ENCODE data around the gene KLHDC4.
A peak's percentile ranks its signal among the peaks of the same experiment; 100 is the strongest.
"Not testable (repeated sequence)": the region's sequence is repeated elsewhere in the genome, so short reads cannot be mapped to it uniquely, and the experiment has no call there.

Gene KLHDC4

DNA sequence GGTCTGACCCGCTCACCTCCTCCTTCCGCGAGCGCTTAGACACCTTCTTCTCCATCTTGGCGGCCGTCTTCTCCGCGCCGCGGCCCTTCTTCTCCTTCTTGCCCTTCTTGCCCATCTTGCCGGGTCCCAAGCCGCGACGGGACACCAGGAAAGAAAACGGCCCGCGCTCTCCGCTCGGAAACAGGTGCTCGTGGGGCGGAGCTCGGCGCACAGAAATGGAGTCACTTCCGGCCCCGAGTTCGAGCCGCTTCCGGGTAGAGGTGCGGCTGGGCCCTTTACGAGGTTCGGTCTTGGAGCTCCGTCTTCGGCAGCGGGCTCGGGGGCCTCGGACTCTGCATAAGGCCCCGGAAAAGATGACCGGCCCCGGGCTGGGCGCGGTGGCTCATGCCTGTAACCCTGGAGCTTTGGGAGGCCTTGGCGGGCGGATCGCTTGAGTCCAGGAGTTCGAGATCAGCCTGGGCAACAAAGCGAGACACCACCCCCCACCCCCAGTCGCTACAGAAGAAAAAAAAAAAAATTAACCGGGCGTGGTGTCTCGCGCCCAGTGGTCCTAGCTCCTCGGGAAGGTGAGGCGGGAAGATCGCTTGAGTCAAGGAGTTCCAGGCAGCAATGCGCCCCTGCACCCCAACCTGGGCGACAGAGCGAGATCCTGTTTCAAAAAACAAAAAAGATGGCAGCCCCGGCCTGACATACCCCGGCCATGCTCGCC, at the start of gene KLHDC4:
KLHDC4 (minus strand) TSS at position 211 of the 709 bp plus-strand sequence; CDS start at position 115, 96 bp downstream.
- peak in 1 of 2 experiments; percentile 36 for DNase-seq

DNA sequence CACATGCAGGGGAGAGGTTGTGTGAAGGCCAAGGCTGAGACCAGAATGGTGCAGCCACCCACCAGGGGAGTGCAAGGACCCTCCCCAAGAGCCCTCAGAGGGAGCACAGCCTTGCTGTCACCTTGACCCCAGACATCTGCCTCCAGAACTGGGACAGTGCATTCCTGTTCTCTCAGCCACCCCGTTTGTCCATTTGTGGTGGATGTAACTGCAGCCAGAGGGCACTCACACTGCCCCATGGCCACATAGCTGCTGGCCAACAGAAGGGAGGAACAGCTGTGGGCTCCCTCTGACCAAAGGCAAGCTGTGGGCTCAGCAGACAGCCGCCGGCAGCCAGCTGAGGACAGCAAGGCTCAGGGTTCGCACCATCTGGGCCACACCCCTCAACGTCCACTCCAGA, 49.8 kb upstream of the KLHDC4 start:
- no peak for DNase-seq

DNA sequence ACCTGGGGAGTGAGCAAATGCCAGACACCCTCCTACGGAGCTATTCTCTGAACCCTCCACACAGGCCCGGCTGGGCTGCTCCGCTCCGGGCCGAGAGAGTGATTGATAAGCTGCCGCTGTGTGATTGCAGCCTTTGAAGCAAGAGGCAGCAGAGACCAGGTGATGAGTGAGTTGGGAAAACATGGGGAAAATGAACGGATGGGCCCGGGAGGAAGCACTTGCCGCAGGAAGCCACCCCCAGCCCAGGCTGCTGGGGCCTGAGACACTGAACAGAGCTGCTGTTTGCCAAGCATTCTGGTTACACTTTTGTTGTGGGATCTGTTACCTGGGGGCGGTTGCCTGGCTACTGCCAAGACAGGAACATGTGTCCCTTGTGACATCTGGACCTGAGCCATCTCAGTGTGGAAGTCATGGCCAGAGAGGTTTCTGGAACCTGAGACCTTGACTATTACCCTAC, 46.4 kb upstream of the KLHDC4 start:
- no peak for DNase-seq

DNA sequence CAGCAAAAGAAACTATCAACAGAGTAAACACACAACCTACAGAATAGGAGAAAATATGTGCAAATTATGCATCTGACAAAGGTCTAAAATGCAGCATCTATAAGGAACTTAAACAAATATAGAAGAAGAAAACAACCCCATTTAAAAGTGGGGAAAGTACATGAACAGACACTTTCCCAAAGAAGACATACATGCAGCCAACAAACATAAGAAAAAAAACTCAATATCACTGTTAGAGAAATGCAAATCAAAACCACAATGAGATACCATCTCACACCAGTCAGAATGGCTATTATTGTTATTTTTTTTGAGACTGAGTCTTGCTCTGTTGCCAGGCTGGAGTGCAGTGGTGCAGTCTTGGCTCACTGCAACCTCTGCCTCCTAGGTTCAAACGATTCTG, 45.7 kb upstream of the KLHDC4 start:
- DNase-seq = not testable (repeated sequence)

DNA sequence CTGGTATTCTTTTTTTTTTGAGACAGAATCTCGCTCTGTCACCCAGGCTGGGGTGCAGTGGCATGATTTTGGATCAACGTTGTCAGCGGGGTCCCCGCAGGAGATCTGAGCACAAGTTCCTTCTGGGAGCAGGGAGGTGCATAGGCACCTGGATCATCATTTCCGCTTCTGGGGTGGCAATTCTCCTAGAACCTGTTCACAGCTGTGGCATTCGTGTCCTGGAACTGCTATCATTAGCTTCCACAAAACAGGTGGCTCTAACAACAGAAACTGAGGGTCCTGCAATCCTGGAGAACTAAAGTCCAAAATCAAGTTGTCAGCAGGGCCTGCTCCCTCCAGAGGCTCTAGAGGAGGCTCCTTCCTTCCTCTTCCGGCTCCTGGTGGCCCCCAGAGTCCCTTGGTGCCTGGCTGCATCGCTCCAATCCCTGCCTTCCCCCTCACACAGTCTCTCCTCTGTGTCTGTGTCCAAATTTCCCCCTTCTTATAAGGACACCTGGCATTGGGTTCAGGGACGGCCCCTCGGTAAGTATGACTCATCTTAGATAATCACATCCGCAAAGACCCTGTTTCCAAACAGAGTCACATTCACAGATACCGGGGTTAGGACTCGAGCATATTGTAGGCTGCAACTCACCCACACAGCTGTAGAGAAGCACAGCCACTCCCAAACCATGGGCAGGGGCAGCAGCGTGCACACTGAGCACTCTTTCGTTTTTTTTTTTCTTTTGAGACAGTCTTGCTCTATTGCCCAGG, 43.5 kb upstream of the KLHDC4 start:
- no peak for DNase-seq

DNA sequence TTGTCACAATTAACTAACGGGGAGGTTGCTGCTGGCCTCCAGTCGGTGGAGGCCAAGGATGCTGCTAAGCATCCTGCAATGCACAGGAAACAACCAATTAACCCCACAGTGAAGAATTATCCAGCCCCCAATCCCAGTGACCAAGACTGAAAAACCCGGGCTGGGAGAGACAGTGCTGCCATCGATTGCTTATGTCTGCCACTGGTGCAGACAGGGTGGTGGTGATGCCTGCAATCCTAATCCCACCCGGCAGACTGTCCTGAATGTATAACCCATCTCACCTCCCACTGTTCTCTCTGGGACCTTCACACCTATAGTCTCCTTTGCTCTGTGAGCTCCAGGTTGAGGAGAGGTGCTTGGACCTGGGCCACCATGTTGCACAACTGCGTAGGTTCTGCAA, 42.3 kb upstream of the KLHDC4 start:
- DNase-seq = no peak

DNA sequence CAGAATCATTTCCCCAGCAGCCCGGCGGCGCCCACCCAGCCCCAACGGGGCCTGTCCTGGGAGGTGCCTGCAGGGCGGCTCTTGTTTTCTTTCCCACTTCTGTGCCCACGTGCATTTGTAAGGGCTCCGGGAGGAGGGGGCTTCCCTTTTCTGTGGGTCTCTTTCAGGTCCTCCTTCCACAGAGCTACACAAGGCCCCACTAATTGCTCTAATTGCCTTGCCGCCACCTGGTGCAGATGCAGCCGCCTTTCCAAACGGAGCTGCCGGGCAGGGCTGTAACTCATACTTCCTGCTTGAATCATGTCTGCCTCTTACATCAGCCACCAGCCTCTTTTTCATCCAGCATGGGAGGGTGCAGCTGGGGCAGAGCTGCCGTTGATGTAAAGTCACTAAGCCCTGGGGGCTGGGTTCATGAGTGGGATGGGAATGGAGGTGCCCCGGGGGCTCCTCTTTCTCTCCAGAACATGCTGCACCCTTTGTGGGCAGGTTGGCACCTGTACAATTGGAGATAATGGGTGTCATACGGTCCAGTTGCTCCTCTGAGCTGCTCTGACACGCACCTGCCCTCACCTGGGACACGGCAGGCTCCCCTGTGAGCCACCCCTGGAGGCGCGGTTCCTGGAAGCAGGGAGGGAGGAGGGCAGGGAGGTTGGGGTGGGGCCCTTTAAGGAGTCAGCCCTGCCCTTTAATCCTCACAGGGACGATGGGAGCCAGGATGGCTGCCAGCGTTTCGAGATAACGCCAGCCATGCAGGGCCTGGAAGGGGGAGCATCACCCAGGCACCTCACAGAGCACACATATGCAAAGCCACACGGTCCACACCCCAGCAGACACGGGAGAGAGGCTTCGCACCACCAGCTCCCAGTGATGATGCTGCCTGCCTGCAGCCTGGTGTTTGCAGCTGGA, 41.1 kb upstream of the KLHDC4 start:
- no peak for DNase-seq

DNA sequence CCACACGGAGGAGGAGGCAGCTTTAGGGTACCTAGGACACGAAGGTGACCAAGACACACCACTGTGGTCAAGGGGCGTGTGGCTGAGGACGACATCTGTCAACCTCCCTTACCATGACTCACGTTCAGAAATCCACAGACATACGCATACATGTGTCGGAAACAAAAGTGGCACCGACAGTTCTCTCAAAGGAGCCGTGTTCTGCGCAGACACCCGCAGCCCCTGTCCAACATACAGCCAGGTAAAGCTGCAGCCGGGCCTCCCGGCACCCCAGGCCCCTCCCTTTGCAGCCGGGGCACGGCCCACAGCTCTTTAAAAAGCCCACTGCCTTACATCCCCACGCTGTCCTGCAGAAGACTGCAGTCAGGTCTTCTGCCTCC, 40.5 kb upstream of the KLHDC4 start:
- no peak for DNase-seq

DNA sequence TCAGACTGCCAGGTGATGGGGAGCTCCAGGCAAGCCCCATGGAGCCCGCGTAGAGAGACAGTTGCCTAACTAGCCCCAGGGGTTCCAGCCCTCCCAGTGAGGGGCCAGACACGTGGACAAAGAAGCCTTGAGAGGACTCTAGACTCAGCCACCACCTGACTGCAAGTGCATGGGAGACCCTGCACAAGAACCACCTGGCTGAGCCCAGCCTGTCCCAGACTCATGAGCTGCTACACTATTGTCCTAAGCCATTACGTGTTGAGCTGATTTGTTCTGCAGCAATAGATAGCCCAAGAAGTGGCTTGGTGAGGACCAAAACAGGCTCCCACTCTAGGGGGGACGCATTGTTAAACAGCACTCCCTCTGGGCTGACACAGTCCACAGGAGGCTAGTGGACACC, 37.6 kb upstream of the KLHDC4 start:
- no peak for DNase-seq

DNA sequence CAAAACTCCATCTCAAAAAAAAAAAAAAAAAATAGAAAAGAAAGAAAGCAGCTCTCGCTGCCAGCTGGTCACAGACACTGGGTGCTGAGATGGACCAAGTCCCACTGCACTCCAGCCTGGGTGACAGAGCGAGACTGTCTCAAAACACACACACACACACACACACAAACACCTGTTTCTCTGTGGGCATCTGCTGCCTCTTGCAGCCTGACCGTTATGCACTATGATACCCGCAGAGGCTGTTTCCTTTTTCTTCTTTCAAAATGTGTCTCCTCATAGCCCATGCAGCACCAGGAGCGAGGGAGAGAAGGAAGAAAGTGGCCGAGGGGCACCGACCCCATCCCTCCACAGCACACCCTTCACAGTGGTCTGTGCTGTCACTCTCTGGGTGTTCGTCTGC, 36.9 kb upstream of the KLHDC4 start:
- no peak for DNase-seq

DNA sequence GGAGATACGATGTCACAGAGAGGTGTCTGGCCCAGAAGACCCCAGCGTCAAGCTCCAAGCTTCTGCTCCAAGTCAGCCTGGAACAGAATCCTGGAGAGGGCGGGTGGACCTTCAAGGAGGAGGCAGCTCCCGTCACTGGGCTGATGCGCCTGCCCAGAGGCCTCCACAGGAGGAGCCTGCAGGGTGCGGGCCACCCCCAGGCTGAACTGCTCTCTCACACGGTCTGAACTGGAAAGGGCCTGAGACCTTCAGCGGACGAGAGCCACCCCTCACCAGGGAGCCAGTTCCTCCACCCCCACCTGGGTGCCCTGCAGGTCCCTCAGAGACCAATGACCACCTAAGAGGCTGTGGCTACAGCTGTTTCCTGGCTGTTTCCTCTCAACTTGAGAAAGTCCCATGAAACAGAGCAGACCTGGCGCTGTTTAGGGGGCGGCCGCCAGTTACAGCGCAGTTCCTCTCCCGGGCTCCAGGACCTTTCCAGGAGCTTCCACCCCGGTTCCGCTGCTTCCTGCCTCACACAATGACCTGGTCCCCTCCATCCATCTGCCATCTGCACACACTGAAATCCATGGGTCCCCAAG, 36.0 kb upstream of the KLHDC4 start:
- DNase-seq = no peak

DNA sequence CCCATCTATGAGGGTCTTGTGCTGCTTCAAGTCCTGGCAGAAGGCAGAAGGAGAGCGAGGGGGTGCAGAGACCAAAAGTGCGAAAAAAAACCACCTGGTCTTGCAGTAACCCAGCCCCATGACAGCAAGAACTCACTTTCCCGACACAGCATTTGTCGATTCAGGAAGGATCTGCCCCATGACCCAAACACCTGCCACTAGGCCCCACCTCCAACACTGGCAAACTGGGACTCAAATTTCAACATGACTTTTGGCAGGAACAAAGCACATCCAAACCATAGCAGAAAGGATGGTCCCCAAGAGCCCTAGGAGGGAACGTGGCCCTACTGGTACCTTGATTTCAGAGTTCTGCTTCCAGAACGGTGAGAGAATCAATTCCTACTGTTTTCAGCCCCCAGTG, 34.7 kb upstream of the KLHDC4 start:
- no peak for DNase-seq

DNA sequence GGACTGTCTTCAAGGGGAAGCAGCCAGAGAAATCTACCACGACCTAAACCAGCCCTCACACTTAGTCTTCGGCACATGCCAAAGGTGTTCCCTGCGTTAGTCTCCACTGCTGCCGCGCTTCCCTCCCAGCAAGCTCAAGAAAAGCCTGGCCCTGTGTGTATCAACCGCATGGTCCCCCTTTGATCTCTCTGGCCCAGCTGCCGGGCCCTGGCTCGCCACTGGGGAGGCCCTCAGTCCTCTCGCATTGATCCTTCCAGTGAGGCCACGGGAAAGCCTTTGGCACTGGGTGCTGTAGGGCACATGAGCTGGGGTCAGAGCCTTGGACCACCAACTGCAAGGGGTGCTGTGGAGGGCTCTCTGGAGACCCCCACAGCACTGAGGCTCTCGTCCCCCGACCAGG, 29.6 kb upstream of the KLHDC4 start:
- no peak for DNase-seq

DNA sequence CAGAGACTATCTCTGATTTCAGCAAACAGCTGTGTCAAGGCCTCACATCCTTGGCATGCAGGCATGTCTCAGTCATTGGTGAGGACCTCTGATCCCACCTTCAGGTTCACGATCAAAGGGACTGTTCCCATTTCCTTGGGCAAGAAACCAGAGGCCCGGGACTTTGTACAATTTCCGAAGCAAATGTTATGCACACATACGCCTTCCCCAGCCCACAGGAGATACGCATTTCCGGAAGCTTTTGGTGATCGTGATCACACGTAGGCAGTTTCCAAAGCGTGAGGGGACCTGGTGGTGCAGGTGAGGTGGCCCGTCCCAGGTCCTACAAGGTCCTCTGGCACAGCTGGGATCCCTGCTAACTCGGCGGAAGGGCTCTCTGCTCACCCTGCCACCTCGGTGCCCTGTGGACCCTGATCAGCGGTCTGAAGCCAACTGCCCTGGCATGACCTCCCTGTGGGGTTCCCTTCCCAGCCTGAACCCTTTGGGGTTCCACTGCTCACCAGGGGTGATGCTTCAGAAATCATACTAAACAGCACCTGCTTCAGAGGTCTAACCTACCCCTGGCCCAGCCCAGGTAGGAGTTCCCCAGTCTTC, 28.8 kb upstream of the KLHDC4 start:
- DNase-seq = no peak

DNA sequence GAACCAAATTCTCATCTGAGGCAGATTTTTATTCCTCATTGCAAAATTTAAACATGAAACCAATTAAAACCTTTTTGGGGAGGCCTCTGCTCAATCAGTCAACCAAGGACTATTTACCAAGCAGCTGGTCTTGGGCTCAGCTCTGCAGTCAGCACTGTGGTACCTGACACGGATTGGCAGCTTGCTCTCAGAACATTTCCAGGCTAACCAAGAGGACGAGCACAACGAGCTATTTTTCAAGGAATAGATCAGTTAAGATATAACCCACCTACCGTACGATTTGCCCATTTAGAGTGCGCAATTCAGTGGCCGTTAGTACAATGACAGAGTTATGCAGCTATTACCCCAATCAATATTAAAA, 26.4 kb upstream of the KLHDC4 start:
- no peak for DNase-seq

DNA sequence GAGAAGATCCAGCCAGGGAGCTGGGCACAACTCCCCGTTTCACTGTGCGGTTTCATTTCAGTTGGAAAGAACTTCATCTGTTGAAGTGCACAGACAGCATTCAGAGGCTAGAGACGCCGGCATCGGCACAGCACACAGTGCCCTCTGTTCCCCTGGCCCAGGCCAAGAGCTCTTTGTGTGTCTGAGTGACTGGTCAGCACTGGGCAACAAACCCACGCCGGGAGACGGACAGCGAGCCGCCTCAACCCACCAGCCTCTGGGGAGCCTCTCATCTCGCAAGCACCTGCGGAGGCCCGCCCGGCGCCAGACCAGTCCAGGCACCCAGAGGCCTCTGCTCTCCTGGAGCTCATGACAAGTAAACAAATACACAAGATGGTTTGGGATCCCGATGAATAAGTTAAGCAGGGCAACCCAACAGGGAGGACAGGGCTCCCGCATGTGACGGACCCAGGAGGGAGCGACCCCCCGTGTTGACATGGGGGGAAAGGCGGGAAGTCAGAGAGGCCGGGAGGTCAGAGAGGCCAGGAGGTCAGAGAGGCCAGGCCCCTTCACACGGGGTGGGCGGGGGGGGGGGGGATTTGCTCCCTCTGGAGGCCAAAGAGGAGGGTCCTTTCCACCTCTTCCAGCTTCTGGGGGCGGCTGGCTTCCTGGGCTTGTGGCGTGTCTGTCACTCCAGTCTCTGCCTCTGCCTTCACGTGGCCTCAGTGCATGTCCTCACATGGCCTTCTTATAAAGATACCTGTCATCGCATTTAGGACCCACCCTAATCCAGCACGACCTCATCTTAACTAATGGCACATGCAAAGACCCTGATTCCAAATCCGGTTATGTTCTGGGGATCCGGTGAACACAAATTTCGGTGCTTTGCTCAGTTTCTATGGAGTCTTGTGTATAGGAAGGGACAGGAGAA, 25.8 kb upstream of the KLHDC4 start:
- DNase-seq = no peak

DNA sequence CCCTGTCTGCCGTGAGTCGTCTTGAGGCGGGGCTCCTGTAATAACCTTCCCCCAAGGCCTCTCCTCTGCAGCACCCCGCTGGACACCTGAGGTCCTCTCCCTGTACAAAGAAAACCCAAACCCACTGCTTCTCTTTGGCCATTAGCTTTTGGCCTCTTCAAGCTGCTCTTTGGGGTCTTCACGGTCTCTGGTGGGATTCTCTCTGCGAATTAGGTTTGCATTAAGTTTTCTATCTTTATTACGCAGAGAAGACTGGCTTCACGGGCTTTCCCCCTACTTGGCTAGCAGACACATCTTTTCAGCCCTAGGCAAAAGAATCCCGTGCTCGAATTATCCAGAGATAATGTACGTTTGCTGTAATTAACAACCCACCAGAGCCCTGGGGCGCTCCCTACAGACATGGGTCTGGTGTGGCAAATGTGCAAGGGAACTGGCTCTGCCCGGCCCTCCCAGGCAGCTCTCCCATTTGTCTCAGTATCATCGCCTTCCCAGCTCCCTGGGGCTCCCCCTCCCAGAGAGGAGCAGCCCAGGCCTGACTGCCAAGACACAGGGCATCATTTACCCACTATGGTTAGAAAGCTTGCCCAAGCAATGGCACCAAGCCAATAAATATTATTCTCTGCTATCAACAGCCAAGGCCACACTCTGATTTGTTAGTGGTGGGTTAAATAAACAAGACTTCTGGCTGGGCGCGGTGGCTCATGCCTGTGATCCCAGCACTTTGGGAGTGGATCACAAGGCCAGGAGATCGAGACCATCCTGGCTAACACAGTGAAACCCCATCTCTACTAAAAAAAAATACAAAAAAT, 24.7 kb upstream of the KLHDC4 start:
- DNase-seq = no peak

DNA sequence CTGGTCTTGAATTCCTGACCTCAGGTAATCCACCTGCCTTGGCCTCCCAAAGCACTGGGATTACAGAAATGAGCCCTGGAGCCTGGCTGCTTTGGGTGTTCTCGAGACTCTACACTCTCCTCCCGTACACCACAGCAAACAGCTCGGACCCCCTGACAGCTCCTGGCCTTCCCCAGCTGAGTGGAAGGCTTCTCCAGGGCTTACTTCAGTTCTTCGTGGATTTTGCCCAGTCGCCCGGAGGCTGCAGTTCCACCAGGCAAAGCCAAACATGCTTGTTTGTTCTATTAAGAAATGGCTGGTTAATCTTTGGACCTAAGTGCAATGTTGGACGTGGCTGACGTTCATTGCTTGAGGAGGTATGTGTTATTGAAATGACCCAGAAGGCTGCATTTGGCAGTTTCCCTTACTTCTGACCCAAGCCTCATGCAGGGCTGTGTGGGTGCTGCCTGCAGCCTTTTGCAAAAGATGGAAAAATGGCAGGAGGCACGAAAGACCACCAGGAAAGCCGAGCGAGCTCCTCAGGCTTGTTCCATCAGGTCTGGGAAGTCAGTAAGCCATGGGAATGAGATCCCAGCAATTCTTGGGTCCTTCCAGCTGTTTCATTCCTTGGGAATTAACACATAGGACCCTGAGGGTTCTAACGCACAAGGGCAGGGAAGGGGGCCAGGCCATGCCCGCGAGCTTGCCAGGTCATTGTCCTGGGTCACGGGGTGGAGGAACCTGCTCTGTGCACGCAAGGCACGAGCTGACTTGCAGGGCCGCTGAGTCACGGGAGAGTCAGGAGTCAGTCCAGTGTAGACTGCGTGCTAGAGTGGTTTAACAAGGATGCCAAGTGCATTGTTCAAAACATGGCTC, 23.9 kb upstream of the KLHDC4 start:
- DNase-seq = no peak

DNA sequence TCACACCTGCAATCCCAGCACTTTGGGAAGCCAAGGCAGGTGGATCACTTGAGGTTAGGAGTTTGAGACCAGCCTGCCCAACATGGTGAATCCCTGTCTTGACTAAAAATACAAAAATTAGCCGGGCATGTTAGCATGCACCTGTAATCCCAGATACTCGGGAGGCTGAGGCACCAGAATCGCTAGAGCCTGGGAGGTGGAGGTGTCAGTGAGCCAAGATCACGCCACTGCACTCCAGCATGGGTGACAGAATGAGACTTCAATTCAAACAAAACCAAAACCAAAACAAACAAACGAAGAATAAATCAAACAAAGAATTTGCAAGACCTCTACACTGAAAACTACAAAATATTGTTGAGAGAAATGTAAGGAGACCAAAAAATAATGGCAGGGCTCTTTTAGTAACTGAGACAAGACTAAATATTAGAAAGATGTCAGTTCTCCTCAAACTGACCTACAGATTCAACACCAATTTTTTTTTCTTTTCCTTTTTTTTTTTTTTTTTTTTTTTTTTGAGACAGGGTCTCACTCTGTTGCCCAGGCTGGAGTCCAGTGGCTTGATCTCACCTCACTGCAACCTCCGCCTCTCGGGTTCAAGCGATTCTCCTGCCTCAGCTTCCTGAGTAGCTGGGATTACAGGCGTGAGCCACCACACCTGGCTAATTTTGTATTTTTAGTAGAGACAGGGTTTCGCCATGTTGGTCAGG, 23.1 kb upstream of the KLHDC4 start:
- not testable (repeated sequence) for DNase-seq
